HEK293T (cell line): ENCODE results near the gene PNPO.

Experiments
- ARNT ChIP-seq: fragments of 450-650 bp; IDR thresholded peaks from 2 replicates; pipeline ENCODE4 v1.6.1; 2017; ENCODE audit warnings: mild to moderate bottlenecking
- BHLHE40 ChIP-seq: fragments of 450-650 bp; IDR thresholded peaks from 2 replicates; pipeline ENCODE4 v1.6.1; 2016; ENCODE audit warnings: mild to moderate bottlenecking, moderate library complexity, borderline replicate concordance
- FOXA1 ChIP-seq: fragments of 450-650 bp; IDR thresholded peaks from 2 replicates; pipeline ENCODE4 v1.6.1; 2016; ENCODE audit warnings: mild to moderate bottlenecking
- FOXK2 ChIP-seq: fragments of 450-650 bp; IDR thresholded peaks from 2 replicates; pipeline ENCODE4 v1.6.1; 2016; ENCODE audit warnings: mild to moderate bottlenecking
- FOXM1 ChIP-seq: fragments of 450-650 bp; IDR thresholded peaks from 2 replicates; pipeline ENCODE4 v1.6.1; 2017; ENCODE audit warnings: mild to moderate bottlenecking, borderline replicate concordance
- L3MBTL2 ChIP-seq: fragments of 450-650 bp; conservative IDR thresholded peaks from 2 replicates; pipeline ENCODE4 v1.6.1; 2016; ENCODE audit warnings: mild to moderate bottlenecking
- LEF1 ChIP-seq: fragments of 450-650 bp; IDR thresholded peaks from 2 replicates; pipeline ENCODE4 v1.6.1; 2017; ENCODE audit warnings: mild to moderate bottlenecking, borderline replicate concordance
- NFRKB ChIP-seq: fragments of 450-650 bp; IDR thresholded peaks from 2 replicates; pipeline ENCODE4 v1.6.1; 2016; ENCODE audit warnings: mild to moderate bottlenecking, moderate library complexity
- PKNOX1 ChIP-seq: fragments of 450-650 bp; IDR thresholded peaks from 2 replicates; pipeline ENCODE4 v1.6.1; 2016
- SP1 ChIP-seq: fragments of 450-650 bp; IDR thresholded peaks from 2 replicates; pipeline ENCODE4 v1.6.1; 2017
- SUZ12 ChIP-seq: fragments of 450-650 bp; IDR thresholded peaks from 2 replicates; pipeline ENCODE4 v1.6.1; 2016; ENCODE audit warnings: mild to moderate bottlenecking
- TARDBP ChIP-seq: fragments of 450-650 bp; IDR thresholded peaks from 2 replicates; pipeline ENCODE4 v1.6.1; 2016

- TF ChIP-seq FOXA1, result no peak
- no peak for TF ChIP-seq ARNT
- no peak for TF ChIP-seq SUZ12
- no peak for TF ChIP-seq BHLHE40
- no peak for TF ChIP-seq FOXM1
- no peak for TF ChIP-seq NFRKB
- no peak for TF ChIP-seq L3MBTL2
- no peak for TF ChIP-seq FOXK2
- no peak for TF ChIP-seq TARDBP
- TF ChIP-seq LEF1, result no peak
- TF ChIP-seq SP1, result no peak
- TF ChIP-seq PKNOX1, result no peak
These were observed 46.6 kb upstream of the PNPO start for GRCh38 chr17:47894498-47895346.
